Type B pancreatic cell (in vitro differentiated cells): ENCODE data around the gene NOD2. TPM values are rescaled to one million over a fixed set of nuclear protein-coding genes. Genes with fewer than 3 reads are reported as not detected.

Experiments
- DNase-seq: peaks from one replicate; pipeline ENCODE4 v3.0.0; 2021; ENCODE audit warnings: mixed read lengths; ENCODE audit not compliant: unreplicated experiment; ENCODE audit errors: extremely low spot score
- H3K27ac Mint-ChIP-seq: 2 replicates; pipeline ENCODE4 v1.8.0; 2021; ENCODE audit warnings: mild to moderate bottlenecking, mixed read lengths
- H3K27me3 Mint-ChIP-seq: 2 replicates; pipeline ENCODE4 v1.8.0; 2021; ENCODE audit warnings: mixed read lengths
- H3K36me3 Mint-ChIP-seq: 2 replicates; pipeline ENCODE4 v1.8.0; 2021; ENCODE audit warnings: mixed read lengths
- H3K4me1 Mint-ChIP-seq: one replicate; pipeline ENCODE4 v1.8.0; 2021; ENCODE audit warnings: mixed read lengths; ENCODE audit not compliant: unreplicated experiment
- H3K4me3 Mint-ChIP-seq: 2 replicates; pipeline ENCODE4 v1.8.0; 2021; ENCODE audit warnings: mild to moderate bottlenecking, mixed read lengths
- H3K9me3 Mint-ChIP-seq: 2 replicates; pipeline ENCODE4 v1.8.0; 2021; ENCODE audit warnings: mixed read lengths
- CTCF ChIP-seq: fragments of 200-600 bp; sonication (generic); conservative IDR thresholded peaks from 2 replicates; pipeline ENCODE4 v1.5.0; 2021; ENCODE audit warnings: antibody characterized with exemption, mild to moderate bottlenecking
- total RNA-seq: library from RNA; stranded (reverse); gene quantifications from 2 replicates; pipeline ENCODE4 v1.2.1, GENCODE V29; 2021; ENCODE audit warnings: low replicate concordance

Gene NOD2
- total RNA-seq, 1 donor from 2014 or later = 0.31 TPM

GRCh38 chr16:50683689-50684374 lies 9.6 kb upstream of the NOD2 start:
- H3K4me3 Mint-ChIP-seq = no peak overlapping the region
- no peak for TF ChIP-seq CTCF
- no peaks in the 10 kb centered on the region for H3K9me3 Mint-ChIP-seq
- peaks cover 1% of the 10 kb centered on the region for H3K4me1 Mint-ChIP-seq
- H3K36me3 Mint-ChIP-seq = no peaks in the 10 kb centered on the region
- H3K27me3 Mint-ChIP-seq = peaks cover 3% of the 10 kb centered on the region
- H3K27ac Mint-ChIP-seq = no peak overlapping the region
- no peak for DNase-seq

- no peak for TF ChIP-seq CTCF
- Mint-ChIP-seq H3K27ac (no peak overlapping the region), H3K4me1 (no peaks in the 10 kb centered on the region), H3K27me3 (peaks cover 3% of the 10 kb centered on the region), H3K4me3 (no peak overlapping the region), H3K9me3 (no peaks in the 10 kb centered on the region), H3K36me3 (no peaks in the 10 kb centered on the region)
- no peak for DNase-seq
Observed at GRCh38 chr16:50684823-50685461, 8.5 kb upstream of the NOD2 start.

- H3K4me3 Mint-ChIP-seq = no peak overlapping the region
- no peak for DNase-seq
- no peaks in the 10 kb centered on the region for H3K4me1 Mint-ChIP-seq
- H3K9me3 Mint-ChIP-seq = no peaks in the 10 kb centered on the region
- peaks cover 5% of the 10 kb centered on the region for H3K27me3 Mint-ChIP-seq
- H3K27ac Mint-ChIP-seq = no peak overlapping the region
- H3K36me3 Mint-ChIP-seq = no peaks in the 10 kb centered on the region
- TF ChIP-seq CTCF = no peak
Observed at GRCh38 chr16:50685462-50686063, 7.8 kb upstream of the NOD2 start.

GRCh38 chr16:50688083-50688482 lies 5.3 kb upstream of the NOD2 start:
- Mint-ChIP-seq H3K27me3 (peaks cover 21% of the 10 kb centered on the region), H3K9me3 (no peaks in the 10 kb centered on the region), H3K4me3 (no peak overlapping the region), H3K36me3 (no peaks in the 10 kb centered on the region), H3K27ac (no peak overlapping the region), H3K4me1 (no peaks in the 10 kb centered on the region)
- no peak for DNase-seq
- TF ChIP-seq CTCF = no peak

- no peak overlapping the region for H3K4me3 Mint-ChIP-seq
- H3K27me3 Mint-ChIP-seq = peaks cover 23% of the 10 kb centered on the region
Observed at GRCh38 chr16:50688867-50689266, 4.5 kb upstream of the NOD2 start.

More at GRCh38 chr16:50688867-50689266, 4.5 kb upstream of the NOD2 start:
- TF ChIP-seq CTCF = no peak
- H3K4me1 Mint-ChIP-seq = no peaks in the 10 kb centered on the region
- H3K36me3 Mint-ChIP-seq = no peaks in the 10 kb centered on the region
- H3K9me3 Mint-ChIP-seq = no peaks in the 10 kb centered on the region
- no peak for DNase-seq
- no peak overlapping the region for H3K27ac Mint-ChIP-seq
